Cerebellar nuclear complex (tissue), 1 donor: ENCODE results near the gene FAF1.
"Not testable (repeated sequence)": the region's sequence is repeated elsewhere in the genome, so short reads cannot be mapped to it uniquely, and the experiment has no call there.

Source experiments
- DNase-seq, 2 experiments: peaks; one replicate each; lab custom pipeline; 2025; lab: John Stamatoyannopoulos, UW

FAF1 gene

GRCh38 chr1:50553921-50554320 is 406.1 kb downstream of the FAF1 start:
- no peak for DNase-seq

GRCh38 chr1:50548243-50548642 is 411.8 kb downstream of the FAF1 start:
- no peak for DNase-seq

- no peak for DNase-seq
Observed at GRCh38 chr1:50542362-50542761, 417.7 kb downstream of the FAF1 start.

- no peak for DNase-seq
Observed at GRCh38 chr1:50538476-50538875, 421.6 kb downstream of the FAF1 start.

GRCh38 chr1:50531601-50532000 is 428.5 kb downstream of the FAF1 start:
- DNase-seq: no peak

- DNase-seq: no peak
Observed at GRCh38 chr1:50531027-50531426, 429.0 kb downstream of the FAF1 start.

- DNase-seq: no peak
Observed at GRCh38 chr1:50529510-50529909, 430.6 kb downstream of the FAF1 start.

- not testable (repeated sequence) for DNase-seq
Observed at GRCh38 chr1:50527987-50528320, 432.1 kb downstream of the FAF1 start.

- no peak for DNase-seq
Observed at GRCh38 chr1:50527249-50527986, 432.6 kb downstream of the FAF1 start.

- no peak for DNase-seq
Observed at GRCh38 chr1:50526431-50526830, 433.6 kb downstream of the FAF1 start.

- DNase-seq: no peak
Observed at GRCh38 chr1:50523548-50523947, 436.5 kb downstream of the FAF1 start.

- no peak for DNase-seq
Observed at GRCh38 chr1:50522691-50523342, 437.2 kb downstream of the FAF1 start.

GRCh38 chr1:50521703-50522102 is 438.4 kb downstream of the FAF1 start:
- no peak for DNase-seq

- no peak for DNase-seq
Observed at GRCh38 chr1:50517488-50517887, 442.6 kb downstream of the FAF1 start.

GRCh38 chr1:50516056-50516455 is 444.0 kb downstream of the FAF1 start:
- no peak for DNase-seq

- DNase-seq: no peak
Observed at GRCh38 chr1:50508040-50508586, 452.0 kb downstream of the FAF1 start.

- no peak for DNase-seq
Observed at GRCh38 chr1:50505427-50505826, 454.6 kb downstream of the FAF1 start.

- DNase-seq: no peak
Observed at GRCh38 chr1:50503515-50503914, 456.6 kb downstream of the FAF1 start.

GRCh38 chr1:50502147-50502546 is 457.9 kb downstream of the FAF1 start:
- no peak for DNase-seq

GRCh38 chr1:50497007-50497406 is 463.1 kb downstream of the FAF1 start:
- no peak for DNase-seq

GRCh38 chr1:50493710-50494109 is 466.4 kb downstream of the FAF1 start:
- no peak for DNase-seq

GRCh38 chr1:50492142-50492541 is 467.9 kb downstream of the FAF1 start:
- DNase-seq: no peak

- no peak for DNase-seq
Observed at GRCh38 chr1:50491142-50491541, 468.9 kb downstream of the FAF1 start.

GRCh38 chr1:50490640-50491039 is 469.4 kb downstream of the FAF1 start:
- DNase-seq: no peak
